Measurements from ENCODE around the gene CCDC73.

DNA sequence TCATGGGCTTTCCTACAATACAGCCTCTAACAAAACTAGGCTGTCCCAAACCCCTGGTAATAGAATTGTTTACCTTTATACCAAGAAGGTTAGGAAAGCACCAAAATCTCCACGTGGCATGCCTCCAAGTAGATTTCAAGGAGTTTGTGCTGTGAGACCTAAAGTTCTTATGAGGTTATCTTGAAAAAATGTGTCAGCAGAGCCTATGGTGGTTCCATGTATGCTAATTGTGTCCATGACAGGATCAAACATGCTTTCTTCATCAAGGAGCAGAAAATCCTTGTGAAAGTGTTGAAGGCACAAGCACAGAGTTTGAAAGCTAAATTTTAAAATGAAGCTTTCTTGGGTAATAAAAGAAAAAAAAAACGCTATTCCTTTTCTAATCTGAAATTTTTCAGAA lies 36.2 kb downstream of the CCDC73 start:
- TF ChIP-seq, protein P1, sequence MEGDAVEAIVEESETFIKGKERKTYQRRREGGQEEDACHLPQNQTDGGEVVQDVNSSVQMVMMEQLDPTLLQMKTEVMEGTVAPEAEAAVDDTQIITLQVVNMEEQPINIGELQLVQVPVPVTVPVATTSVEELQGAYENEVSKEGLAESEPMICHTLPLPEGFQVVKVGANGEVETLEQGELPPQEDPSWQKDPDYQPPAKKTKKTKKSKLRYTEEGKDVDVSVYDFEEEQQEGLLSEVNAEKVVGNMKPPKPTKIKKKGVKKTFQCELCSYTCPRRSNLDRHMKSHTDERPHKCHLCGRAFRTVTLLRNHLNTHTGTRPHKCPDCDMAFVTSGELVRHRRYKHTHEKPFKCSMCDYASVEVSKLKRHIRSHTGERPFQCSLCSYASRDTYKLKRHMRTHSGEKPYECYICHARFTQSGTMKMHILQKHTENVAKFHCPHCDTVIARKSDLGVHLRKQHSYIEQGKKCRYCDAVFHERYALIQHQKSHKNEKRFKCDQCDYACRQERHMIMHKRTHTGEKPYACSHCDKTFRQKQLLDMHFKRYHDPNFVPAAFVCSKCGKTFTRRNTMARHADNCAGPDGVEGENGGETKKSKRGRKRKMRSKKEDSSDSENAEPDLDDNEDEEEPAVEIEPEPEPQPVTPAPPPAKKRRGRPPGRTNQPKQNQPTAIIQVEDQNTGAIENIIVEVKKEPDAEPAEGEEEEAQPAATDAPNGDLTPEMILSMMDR (IDR thresholded peaks at IDR 0.05), result no peak
- TF ChIP-seq EP300 (IDR thresholded peaks at IDR 0.05) (no peak), POLR2AphosphoS5 (IDR thresholded peaks at IDR 0.05) (no peak)

Data from esophagus muscularis mucosa (tissue), 4 donors.